ENCODE results near the gene SLC25A48.
A peak's percentile ranks its signal among the peaks of the same experiment; 100 is the strongest.

The SLC25A48 gene

DNA sequence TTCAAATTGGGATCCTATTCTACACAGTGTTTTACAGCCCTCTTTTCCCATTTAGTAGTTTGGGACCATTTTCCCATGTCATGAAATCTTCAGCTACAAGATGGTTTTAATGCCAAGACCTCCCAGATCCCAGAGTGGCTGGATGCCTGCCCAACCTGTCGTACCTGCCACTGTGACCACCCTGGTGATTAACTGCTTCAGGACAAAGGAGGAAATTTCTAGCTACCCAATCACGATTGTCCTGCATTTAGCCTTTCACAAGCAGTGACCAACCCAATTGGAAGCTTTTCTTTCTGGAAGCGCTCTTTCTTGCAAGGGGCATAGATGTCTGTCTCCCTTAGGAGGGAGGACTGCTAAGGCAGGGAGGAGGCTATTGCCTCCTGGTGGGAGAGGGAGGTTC lies 47.4 kb downstream of the SLC25A48 start:
- no peak for DNase-seq (ENCODE audit: low spot score)

DNA sequence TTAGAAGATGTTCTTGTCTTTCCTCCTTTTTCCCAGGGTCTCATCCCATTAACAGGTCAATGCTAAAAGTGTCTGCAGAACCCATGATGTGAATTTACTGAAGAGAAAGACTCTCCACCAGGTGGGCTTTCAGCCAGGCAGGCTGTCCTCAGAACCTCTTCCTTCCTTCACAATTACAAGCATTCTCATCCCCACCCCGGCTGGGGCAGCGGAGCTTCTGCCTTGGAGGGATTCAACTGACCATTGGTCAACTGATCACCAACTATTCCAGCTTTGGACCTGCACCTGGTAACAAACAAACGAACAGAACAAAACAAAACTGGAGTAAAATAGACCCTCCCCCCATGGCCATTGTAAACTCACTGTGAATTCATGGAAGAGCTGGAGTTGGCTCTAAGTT lies 48.6 kb downstream of the SLC25A48 start:
- DNase-seq (ENCODE audit: low spot score): no peak

DNA sequence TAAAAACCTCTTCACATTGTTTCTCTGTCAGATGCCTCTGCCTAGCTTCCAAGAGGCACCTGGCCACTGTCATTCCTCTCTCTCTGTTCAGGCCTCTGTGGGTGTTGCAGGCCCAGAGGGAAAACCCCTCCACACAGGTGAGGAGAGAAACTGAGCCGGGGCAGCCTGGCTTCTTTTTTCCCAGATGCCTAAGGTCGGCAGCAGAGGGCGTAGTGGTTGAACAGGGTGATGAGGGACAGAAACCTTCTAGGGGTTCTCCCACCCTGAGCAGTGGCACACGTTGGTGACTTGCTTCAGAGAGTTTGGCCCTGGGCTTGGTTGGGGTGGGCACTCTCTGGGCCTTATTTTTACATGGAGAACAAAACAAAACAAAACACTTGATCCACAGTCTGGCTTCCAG lies 49.0 kb downstream of the SLC25A48 start:
- no peak for DNase-seq (ENCODE audit: low spot score)

DNA sequence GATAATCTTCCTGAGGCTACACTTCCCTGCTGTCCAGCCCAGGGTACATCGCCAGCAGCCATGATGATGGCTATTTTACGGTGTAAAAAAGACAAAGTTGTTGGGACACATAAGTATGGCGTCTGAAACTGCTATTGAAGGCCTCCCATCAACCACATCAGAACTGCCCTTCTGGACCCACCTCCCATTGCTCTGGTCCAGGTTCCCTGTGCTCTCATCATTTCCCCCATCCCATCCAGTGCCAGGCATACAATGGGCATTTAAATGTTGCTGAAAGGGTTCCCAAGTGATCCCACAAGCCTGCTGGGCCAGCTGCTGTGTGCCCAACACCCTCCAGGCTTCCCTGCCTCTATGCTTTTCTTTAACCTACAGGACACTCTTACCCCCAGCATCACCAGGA lies 50.6 kb downstream of the SLC25A48 start:
- DNase-seq (ENCODE audit: low spot score): no peak

DNA sequence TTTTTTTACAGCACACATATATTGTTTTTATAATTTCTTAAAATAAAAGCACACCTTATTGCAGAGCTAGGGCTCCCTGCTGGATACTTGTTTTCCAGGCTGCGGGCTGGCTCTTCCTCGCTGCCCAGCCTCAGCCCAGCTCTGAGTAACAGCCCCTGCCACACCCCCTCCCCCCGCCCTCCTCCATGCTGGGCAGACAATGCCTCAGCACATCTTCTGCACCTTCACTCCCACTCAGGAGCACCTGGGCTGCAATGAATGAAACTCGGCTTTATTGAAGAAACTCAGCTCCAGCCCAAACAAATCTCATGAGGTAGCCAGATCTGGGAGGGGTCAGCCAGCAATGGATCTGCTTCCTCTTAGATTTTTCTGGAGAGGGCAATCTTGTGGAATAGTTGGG lies 51.7 kb downstream of the SLC25A48 start:
- DNase-seq (ENCODE audit: low spot score): no peak

DNA sequence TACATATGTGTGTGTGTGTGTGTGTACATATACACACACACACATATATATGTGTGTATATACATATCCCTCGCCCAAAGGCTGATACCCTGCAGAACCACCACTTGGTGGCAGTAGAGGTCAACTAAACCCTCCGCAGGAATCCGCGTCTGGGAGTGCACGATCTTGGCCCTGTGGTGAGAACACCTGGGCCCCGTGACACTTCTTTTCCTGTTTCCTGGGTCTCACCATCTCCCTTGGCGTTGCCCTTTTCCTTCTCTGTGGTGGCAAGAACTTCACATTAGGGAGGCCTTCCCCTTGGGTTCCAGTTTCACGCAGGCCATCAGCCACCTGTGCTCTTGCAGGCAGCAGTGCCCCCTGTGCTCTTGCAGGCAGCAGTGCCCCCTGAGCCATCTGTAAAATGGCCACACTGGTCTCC lies 53.0 kb downstream of the SLC25A48 start:
- DNase-seq (ENCODE audit: low spot score): peak; percentile 80

DNA sequence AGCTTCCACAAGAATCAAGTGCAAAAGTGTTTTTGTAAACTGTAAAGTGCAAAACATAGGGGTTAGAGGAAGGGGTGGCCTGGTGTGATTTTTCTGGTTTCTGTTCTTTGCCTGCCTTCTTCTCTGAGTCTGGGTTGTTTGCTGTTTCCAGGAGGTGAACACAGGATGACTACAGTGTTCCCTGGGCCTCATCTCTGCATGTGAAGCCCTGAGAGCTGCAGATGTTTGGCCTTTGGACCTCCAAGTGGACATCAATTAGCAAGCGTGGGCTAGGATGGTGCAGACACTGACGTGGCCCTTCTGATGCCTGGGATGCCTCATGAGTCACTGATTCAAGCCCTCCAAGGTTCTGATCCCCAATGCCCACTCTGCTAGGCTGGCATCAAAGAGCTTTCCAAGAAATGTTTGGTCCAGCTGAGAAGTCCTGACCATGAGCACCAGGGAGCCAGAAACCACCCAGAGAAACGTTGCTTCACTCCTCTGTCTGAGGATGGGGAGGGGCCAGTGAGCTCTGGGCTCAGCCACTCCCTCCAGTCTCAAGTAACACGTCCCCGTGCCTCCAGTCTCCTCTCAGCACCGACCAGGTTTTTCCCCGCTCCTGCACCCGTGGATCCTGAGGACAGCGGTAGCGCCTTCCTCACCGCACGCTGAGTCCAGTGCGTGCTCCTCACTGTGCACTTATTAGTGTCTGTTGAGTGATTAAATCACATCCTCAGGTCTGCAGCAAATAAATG lies 53.6 kb downstream of the SLC25A48 start:
- DNase-seq (ENCODE audit: low spot score): peak; percentile 51

DNA sequence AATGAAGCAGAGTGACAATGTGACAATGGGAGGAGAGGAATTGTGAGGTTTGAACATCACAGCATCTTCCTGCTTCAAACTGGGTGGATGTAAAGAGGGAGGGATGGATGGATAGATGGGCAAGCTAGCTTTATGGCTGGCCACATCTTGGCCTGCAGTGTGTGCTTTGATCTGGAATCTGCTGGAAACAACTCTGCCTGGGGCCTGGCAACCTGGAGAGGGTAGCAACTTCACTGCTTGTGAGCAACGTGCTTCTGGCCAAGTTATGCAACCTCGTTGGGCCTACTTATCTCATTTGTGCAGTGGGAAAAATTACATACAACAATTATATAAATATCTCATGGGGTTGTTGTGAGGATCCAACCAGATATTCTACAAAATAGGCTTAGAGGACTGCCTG lies 55.8 kb downstream of the SLC25A48 start:
- DNase-seq (ENCODE audit: low spot score): no peak

DNA sequence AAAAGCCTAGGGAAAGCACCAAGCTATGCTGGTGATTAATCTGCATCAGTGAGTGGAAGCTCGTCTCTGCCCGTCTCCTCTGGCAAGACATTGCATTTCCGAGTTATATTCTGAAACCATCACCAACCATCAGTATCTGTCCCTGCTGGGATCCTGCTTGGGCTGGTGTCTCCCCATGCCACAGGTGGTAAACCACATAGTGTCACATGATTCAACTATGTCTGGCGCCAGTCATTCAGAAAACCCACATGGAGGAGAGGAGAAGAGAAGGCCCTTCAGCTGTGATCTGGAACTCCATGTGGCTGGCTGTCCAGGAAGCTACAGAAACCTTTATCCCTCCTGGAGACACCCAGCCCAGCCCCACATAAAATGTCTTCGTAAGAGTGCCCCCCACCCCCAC lies 56.4 kb downstream of the SLC25A48 start:
- DNase-seq (ENCODE audit: low spot score): no peak

DNA sequence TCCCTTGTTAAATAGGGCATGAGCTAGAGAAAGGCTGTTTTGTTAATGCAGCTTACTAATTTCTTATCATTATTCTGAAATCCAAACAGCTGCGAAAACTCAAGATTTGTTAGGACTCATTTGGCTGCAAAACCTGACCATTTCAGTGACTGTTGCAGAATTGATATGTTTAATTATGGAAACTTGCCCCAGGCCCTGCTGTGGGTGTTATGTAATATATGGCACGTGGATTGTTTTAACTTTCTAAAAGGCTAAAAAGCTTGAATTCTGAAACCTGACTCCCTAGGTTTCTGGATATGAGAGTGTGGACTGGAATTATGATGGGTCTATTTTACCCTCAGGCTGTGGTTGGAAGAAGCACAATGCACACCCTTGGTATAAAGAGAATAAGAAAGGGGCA lies 56.8 kb downstream of the SLC25A48 start:
- DNase-seq (ENCODE audit: low spot score): no peak

DNA sequence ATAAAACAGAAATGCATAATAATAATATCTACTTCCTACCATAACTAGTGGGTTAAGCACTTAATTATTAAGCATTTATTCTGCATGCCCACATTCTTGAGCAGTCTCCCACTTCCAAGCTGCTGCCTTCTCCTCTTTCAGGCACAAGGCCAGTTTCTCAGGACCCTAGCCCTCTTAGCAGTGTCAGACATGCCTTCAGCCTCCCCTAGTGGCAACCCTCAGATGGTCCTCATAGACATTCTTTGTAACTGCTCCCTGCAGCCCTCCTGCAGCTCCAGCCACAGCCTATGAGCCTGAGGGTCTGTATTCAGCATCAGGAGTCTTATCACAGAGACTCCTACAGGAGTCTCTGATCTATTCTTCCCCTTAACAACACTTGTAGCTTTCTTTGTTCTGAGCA lies 57.3 kb downstream of the SLC25A48 start:
- no peak for DNase-seq (ENCODE audit: low spot score)

DNA sequence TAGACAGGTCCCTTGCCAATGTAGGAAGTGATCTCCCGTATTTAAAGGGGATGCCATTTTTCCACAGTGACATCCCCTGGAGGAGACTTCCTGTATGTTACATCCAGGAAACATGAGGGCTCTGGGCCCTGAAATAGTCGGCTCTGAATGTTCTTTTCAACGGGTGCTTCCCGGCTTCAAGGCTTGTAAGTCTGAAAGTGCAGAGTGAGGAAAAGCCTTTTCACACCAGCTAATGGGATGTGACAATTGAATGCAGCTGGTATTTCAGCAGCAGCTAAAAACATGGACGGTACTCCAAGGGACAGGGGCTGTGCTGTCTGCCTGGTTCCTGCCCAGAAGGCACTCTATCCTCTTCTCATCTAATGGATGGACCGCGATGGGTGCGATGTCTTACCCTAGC lies 59.8 kb downstream of the SLC25A48 start:
- DNase-seq (ENCODE audit: low spot score): no peak

DNA sequence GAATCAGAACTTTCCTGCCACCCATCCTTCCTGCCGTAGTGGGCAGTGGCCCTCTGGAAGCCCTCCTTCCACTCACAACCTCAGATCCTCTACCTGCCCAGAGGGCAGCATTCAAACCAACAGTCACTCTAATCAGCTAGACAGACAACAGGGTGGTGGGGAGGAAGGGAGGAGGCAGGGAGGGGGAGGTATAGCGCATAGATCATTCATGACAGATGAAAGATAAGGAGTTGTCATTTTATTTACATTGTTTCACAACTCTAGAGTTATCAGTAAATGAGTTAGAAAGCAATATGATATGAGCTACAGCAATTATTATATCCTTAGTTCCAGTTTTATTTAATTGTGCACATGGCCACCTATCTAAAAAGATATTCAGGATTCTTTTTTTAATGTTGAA lies 60.3 kb downstream of the SLC25A48 start:
- no peak for DNase-seq (ENCODE audit: low spot score)

DNA sequence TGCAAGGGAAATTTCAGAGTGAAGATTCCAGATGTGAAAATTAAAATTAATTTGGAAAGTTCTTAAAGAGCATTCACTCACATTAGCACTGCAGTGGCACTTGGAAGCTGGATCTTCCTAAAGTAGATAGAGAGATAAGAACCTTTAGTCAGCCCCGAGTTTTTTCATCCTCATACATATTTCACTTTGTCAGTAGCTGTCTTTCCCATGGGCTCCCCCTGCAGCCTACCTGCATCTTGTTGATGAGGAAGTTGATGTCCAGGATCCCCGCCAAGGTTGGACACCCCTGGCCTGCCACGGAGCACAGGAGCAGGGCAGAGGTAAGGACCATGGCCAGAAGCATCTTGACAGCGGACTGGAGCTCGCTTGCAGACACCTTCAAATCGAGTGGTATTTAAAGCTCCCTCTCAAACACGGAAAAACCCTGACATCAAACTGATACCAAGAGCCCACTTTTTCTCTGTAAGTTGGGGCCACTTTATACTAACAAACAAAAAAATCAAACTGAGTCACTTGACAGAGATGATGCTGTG lies 61.1 kb downstream of the SLC25A48 start, which contains the start of gene IL9:
IL9 (minus strand) TSS at position 368 of the 533 bp plus-strand sequence; CDS start at position 343, 25 bp downstream.
- no peak for DNase-seq (ENCODE audit: low spot score)

DNA sequence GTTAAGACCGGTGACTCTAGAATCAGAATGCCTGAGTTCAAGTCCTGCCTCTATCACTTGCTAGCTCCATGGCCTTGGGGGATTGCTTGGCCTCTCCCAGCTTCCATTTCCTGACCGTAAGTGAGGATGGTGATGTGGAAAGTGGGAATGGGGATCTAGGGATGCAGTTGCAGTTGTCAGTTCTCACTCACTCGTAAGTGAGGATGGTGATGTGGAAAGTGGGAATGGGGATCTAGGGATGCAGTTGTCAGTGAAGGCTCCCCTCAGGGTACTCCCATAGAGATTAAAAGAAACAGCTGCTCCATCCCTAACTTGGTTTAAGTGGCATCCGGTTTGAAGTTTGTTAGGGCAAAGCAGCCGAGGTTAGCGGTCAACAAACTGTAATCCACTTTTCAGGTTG lies 64.2 kb downstream of the SLC25A48 start:
- no peak for DNase-seq (ENCODE audit: low spot score)

DNA sequence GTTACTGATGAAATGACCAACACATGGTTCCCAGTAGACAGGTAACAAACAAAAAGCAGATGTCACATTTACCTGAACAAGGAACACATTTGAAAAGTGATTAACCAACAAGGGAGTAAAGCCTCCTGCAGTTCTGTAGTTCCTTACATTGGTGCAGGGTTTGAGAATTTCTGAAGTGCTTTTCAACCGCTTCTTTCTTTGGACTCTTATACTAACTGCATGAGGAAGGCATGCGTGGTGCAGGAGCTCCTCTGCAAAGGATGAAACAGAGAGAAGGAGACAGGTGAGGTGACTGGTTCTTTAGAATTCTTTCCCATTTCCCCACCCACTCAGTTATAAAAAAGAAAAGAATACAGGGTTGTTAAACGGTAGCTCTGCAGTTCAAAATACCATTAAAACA lies 65.8 kb downstream of the SLC25A48 start:
- DNase-seq (ENCODE audit: low spot score): no peak

DNA sequence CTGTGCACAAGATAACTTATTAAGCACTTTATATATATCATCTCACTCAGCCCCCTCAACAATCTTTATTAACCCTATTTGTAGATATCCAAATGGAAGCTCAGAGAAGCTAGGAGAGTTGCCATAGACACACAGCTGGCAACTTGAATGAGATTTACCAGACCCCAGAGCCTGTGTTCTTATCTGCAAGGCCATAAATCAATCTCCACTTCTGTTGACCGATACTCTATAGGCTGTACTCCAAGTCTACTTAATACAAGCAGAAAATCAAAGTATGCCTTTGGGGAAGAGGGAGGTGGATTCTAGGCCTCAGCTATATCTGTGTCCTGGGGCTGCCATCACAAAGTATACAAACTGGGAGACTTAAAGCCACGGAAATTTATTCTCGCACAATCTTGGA lies 67.2 kb downstream of the SLC25A48 start:
- DNase-seq (ENCODE audit: low spot score): no peak

DNA sequence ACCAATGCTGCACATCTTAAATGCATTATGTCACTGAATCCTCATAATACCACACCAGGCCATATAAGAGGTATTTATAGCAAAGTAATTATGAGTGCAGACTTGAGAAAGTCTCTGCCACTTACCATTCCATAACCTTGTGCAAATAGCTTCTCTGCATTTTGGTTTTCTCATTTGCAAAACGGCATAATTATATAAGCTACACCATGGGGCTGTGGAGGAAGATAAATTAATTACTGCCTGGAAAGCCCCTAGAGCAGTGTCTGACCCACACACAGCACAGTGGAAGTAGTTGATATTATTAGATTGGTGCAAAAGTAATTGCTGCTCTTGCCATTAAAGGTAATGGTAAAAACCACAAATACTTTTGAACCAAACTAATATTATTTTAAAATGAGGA lies 70.7 kb downstream of the SLC25A48 start:
- no peak for DNase-seq (ENCODE audit: low spot score)

DNA sequence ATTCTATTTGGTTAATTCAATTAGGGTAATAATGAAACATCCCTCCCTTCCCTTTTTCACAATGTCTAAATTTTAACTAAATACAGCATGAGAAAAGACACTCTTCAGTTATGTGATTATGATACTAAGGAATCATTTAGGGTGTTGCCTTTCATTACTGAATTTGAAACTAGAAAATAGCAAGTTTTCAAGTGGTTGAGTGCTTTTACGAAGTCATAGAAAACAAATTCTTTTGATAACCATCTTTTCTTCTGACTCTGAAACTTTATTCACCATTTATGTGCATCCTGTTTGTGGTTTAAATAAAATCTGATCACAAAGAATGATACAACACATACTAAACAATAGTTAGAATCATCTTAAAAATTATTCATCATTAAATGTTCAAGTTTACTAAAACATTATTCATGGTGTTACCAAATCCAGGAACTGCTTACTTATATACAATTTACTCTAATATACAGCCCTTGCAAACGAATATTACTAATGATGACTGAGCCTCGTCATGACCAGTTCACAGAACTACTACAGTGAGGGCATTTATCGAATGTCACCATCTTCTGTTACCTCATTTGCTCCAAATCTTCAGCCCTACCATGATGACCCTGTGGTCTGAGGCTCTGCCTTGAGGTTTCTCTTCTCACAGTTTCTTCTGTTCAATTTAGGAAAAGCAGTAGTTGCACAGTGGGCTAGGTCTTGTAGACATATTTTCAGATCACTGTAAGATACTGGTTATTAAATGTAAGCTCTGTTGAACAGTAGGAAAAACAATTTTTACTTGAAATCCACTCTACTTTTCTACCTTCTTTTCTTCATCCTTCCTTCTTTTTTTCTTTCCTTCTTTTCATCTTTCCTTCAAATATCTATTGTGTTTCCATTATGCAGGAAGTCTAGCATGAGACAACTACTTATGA lies 79.5 kb downstream of the SLC25A48 start:
- DNase-seq (ENCODE audit: low spot score): no peak

DNA sequence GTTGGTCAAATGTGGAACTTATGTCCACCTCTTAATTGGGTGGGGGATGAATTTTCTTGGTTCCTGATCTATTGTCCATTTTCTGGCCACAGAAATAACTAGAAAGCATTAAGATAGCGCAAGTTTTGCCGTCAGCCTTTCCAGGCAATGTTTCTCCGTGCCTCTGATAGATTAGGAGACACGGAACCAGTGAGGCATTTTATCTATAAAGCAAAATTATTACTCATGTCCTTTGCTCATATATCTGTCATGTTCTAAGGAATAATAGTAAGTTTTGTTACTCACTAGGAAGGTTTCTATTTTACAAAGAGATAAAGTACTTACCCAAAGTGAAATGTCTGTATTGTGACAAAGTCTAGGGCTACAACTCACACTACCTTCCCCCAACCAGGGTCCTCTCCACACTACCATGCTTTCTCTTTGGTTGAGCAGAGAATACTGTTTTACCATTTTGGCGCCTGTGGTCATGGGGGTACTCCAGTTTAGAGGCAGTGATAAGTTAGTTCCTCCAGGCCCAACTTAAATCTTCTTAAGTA lies 81.1 kb downstream of the SLC25A48 start:
- DNase-seq (ENCODE audit: low spot score): no peak

DNA sequence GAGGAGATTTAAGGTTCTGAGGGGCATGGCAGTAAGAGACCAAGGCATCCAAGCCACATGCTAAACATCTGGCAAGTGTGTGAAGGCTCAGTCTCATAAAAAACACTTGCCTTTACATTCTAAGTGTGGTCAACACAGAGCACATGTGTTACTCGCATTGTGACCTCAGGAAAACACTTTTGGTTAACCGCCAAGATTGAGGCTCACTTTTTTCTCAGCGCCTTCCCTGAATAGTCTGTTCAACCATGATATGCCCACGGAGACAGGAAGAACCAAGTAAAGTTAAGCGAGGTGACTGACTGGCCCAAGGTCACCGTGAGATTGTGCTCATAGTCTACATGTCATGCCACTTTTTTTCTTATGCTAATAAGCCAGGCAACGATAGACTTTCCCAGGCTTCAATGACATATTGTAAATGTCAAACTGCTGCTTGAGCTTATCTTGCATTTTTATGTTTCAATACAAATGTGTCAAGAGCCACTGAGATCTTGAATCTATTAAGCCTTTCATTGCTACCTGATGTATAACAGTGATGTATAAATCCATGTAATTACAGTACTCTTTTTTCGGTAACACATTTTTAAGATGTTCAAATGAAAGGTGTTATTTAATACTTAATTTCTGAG lies 82.3 kb downstream of the SLC25A48 start:
- DNase-seq (ENCODE audit: low spot score): no peak

DNA sequence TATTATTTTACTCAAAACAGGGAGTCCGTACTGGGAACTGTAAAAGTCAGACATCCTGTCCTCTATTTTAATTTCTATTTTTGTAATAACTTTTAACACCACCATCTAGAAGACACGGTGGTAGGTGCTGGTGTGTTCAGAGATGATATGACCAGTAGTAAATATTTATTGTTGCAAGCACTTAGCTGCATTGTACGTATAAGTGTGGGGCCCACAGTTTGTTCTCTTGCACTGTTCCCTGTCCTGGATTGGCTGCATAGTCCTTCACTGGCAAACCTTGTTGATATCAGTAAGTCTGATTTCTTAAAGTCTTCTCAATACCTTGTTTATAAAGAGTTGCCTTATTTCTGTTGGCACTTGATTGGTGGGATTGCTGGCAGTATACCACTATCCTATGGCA lies 85.7 kb downstream of the SLC25A48 start:
- no peak for DNase-seq (ENCODE audit: low spot score)

All from GM03348 (cell line).